ENCODE results near the gene RAB6B.

- TF ChIP-seq CTCF (IDR thresholded peaks at IDR 0.05; ENCODE audit: low read depth, low read length) (no peak), POLR2A (IDR thresholded peaks at IDR 0.05; ENCODE audit: extremely low read depth, insufficient read length) (no peak), MAX (IDR thresholded peaks at IDR 0.05; ENCODE audit: low read depth, low read length) (no peak), MYC (IDR thresholded peaks at IDR 0.05; ENCODE audit: low read depth, low read length) (no peak)
Measured at GRCh38 chr3:133896002-133896761, 500 bp upstream of the RAB6B start.

All from NB4 (cell line).